HG03442 (cell line): ENCODE results near the gene GRIFIN.

Source experiments
- ATAC-seq: cut with Tn5 transposase; IDR thresholded peaks from one replicate; pipeline ENCODE4 v1.9.1; 2021; ENCODE audit warnings: mild to moderate bottlenecking, moderate library complexity; ENCODE audit not compliant: unreplicated experiment

GRIFIN gene

GRCh38 chr7:2476298-2476697 is at the start of gene GRIFIN:
Gene GRIFIN (minus strand): TSS chr7:2476398. CDS start chr7:2476383, 15 bp downstream.
- no peak for ATAC-seq

- no peak for ATAC-seq
Observed at GRCh38 chr7:2524808-2525657, 48.8 kb upstream of the GRIFIN start.

DNA sequence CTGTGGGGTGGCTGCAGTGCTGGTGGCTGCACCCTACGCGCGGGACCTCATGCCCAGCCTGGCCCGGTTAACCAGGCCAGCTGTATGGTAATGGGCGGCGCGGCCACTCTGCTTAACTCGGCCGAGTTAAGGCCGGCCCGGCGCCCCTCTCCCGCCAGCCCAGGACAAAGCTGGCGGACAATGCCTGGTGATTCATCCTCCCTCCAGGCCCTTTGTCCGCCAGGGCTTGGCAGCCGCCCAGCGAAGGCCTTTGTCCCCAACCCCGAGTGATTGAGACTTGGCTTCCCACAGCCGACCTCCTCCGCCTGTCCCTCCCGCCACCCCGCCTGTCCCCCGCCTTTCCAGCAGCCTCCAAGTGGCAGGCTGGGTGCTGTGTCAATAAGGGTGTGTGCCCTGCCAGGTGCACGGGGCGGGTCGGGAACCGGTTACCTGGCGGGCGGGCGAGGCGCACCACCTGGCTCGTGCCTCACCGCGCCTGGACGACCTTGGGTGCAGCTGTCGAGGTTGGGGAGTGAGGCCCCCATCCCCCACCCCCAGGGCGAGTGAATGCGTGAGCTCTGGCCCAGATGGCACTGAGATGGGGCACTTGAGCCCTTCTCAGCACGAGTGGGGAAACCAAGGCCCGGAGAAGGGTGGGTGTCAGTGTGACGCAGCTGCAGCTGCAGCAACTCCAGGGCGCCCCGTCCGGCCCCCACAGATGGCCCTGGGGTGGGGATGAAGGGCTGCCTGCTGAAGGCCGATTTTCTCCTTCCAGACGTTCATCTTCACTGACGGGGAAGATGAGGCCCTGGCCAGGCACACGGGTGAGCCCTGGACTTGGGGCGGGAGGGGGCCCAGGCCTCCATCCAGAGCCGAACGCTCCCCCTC is 48.0 kb upstream of the GRIFIN start:
- no peak for ATAC-seq

- no peak for ATAC-seq
Observed at GRCh38 chr7:2523461-2523936, 47.3 kb upstream of the GRIFIN start.

- no peak for ATAC-seq
Observed at GRCh38 chr7:2522780-2523433, 46.7 kb upstream of the GRIFIN start.

DNA sequence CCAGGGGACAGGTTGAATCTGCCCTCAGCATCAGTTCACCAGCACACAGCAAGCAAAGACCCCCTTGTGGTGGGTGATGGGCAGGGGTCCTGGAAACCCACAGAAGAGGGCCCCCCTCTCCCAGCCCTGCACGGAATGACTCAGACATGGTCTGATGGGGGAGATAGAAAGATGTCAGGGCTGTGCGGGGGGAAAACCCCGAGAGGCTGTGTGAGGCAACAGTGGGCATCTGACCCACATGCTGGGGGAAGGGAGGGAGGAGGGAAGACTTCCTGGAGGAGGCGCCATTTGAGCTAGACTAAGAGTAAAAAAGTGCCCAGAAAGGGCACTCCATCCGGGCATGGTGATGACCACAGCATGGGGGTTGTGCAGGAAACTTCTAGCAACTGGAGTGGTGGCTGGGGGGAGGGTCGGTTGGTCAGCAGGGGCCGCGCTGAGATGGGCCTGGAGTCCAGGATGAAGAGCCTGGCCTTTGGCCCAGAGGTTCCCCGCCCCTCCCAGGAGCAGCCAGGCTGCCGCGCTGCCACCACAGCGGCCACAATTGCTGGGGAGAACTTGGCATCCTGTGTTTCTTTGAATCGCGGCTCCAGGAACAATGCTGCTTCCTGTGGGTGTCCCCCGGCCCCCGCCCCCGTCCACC is 45.9 kb upstream of the GRIFIN start:
- ATAC-seq: no peak

- no peak for ATAC-seq
Observed at GRCh38 chr7:2521341-2521745, 45.1 kb upstream of the GRIFIN start.

GRCh38 chr7:2520761-2521290 is 44.6 kb upstream of the GRIFIN start:
- ATAC-seq: no peak

DNA sequence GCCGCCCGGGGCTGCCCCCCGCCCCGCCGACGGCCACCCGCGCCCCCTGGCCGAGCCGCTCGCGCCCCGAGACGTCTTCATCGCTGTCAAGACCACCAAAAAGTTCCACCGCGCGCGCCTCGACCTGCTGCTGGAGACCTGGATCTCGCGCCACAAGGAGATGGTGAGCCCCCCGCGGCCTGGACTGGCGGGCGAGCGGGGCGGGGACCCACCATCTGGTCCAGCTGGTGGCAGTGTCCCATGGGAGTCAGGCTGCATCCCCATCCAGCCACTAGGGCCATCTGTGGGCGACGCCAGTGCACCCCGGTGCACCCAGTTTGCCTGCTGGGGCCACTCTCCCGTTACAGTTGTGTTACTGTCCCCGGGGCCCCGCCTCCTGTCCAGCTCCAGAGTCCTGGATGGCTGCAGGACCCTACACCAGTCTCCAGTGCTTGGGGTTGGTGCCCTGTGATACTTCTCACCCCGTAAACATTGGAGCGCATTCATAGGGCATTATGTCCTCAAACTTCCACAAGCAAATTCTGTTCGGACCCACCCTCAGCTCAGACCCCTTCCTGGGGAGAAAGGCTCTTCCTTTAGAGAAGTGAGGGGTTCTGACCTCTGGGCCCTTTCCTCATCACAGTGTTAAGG is 44.0 kb upstream of the GRIFIN start:
- no peak for ATAC-seq

DNA sequence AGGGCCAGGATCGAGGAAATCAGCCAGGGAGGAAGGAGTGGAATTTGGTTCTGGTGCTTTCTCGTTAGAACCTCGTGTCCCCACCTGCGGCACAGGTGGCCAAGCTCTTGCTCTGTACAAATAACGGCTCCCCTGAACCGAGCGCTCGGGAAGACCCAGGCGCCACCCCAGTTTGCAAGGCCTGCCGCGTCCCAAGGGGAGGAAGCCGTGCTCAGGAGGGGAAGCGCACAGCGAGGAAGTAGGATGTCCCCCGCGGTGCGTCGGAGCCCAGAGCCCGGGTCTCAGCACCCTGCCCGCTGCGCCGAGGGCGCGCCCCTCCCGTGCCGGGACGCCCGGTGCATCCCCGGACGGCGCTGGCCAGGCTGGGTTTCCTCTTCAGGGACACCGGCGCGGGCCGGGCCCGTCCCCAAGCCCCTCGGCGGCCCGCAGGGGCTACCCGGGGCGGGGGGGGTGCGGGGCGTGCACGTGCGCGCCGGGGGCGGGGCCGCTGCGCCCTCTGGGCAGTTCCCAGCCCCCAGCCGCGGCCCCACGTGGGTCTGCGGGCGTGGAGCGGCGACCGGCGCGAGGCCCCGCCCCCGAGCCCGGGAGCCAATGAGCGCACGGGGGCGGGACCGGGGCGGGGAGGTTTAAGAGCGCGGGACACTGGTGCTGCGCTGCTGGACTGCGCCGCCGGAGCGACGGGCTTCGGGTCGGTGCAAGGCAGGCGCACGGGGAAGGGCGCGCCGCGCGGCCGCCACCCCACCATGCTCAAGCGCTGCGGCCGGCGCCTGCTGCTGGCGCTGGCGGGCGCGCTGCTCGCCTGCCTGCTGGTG is 43.1 kb upstream of the GRIFIN start, which contains the start of gene LFNG:
Gene LFNG (plus strand): TSS at position 656 of the 812 bp plus-strand sequence. CDS start 88 bp downstream, at position 744.
- peak; percentile 77 for ATAC-seq

DNA sequence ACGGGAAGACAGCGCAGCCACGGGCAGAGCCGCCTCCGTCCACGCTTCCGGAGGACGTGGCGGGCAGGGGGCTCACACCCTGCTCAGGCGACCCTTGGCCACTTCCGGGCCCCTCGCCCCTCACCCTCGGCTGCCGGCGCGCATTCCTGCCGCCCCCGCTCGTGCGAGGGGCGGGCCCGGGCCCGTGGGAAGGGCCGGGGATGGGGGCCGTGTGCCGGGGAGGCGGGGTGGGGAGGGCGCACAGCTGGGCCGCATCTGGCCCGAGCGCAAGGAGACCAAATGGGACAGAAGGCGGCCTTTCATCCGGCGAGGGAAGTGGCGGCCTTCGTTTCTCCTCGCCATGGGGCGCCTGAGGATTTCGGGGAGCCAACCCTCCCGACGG is 42.5 kb upstream of the GRIFIN start:
- no peak for ATAC-seq

DNA sequence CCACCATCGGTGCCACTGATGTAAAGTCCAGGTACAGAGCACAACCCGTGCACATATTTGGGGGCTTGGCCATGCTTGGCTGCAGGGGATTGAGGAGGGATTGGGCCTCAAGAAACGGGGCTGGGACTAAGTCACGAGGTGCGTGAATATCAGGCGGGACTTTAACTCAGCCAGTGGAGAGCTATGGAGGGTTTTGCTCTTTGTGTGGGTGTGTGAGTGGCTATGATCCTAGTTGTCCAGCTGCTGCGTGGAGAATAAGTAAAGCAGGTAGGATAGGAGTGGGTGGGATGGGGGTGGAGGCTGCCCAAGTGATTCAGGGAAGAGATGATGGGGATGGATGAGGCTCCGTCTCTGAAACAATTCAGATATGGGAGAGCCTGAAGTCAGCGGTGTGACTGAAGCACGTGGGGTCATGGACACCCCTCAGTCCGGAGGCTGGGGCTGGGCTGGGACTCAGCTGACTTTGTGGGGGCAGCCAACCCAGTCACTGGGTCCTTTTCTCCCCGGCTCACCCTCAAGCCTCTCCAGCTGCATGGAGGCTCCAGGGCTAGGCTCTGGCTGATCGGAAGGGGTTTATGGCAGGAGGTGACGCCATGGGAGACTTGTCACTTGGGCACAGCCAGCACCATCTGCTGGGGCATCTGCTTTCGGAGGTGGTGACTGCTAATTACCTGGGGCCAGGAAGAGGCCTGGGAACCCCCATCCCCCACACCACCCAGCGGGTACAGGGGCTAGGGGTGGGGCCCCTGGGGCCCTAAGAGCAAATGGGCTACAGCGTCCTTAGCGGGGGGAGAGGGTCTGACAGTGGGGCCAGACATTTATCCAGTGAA is 41.7 kb upstream of the GRIFIN start:
- no peak for ATAC-seq

DNA sequence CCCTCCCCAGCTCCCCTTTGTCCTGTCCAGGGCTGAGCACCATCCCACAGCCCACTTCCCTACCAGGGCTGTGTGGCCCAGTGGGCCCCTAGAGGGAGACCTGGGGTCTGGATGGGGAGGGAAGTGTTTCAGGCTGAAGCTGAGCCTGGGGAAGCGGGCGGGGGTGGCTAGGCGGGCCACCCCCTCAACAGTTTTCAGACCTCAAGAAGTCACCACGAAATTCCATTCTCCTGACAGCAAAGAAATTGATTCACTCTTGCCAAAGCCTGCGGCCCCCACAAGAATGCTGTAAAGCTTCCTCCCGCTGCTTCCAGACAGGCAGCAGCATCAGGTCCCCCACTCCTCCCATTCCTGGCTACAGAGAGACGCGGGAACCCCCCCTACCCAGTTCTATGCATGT is 40.8 kb upstream of the GRIFIN start:
- ATAC-seq: no peak

DNA sequence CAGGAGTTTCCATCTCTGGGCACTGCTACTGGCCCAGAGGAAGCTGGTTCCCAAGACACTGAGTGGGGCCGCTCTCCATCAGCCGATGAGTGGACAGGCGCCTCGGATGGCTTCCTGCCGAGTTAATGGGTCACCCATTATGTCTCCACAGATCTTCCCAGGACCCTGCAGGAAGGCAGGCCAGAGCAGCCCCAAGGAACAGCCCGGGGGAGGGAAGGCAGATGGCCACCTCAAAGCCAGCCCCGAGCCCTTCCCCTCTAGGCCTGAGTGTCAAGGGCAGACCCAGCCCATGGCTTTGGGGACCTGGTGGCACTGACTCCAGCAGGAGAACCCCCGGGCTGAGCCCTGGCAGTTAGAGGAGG is 40.0 kb upstream of the GRIFIN start:
- ATAC-seq: no peak

- ATAC-seq: no peak
Observed at GRCh38 chr7:2515424-2516193, 39.4 kb upstream of the GRIFIN start.

- ATAC-seq: no peak
Observed at GRCh38 chr7:2514473-2515423, 38.5 kb upstream of the GRIFIN start.
